Ishikawa (cell line): Measurements from ENCODE around the gene ZNF280D.

ENCODE experiments used
- CEBPB ChIP-seq: IDR thresholded peaks from 2 replicates; pipeline ENCODE4 v1.6.1; 2012
- CREB1 ChIP-seq: IDR thresholded peaks from 2 replicates; pipeline ENCODE4 v1.6.1; 2012; ENCODE audit warnings: low read depth
- EGR1 ChIP-seq: IDR thresholded peaks from 2 replicates; pipeline ENCODE4 v1.6.1; 2012
- EP300 ChIP-seq: IDR thresholded peaks from 2 replicates; pipeline ENCODE4 v1.6.1; 2012; ENCODE audit warnings: borderline replicate concordance
- FOXM1 ChIP-seq: IDR thresholded peaks from 2 replicates; pipeline ENCODE4 v1.6.1; 2012; ENCODE audit warnings: low read depth, borderline replicate concordance
- NFIC ChIP-seq: IDR thresholded peaks from 2 replicates; pipeline ENCODE4 v1.6.1; 2012
- RAD21 ChIP-seq: IDR thresholded peaks from 2 replicates; pipeline ENCODE4 v1.6.1; 2012; ENCODE audit warnings: low read depth
- TAF1 ChIP-seq: IDR thresholded peaks from 2 replicates; pipeline ENCODE4 v1.6.1; 2012; ENCODE audit warnings: low read depth, mild to moderate bottlenecking
- TCF12 ChIP-seq: IDR thresholded peaks from 2 replicates; pipeline ENCODE4 v1.6.1; 2012; ENCODE audit warnings: low read depth
- TEAD4 ChIP-seq: IDR thresholded peaks from 2 replicates; pipeline ENCODE4 v1.6.1; 2012
- YY1 ChIP-seq: IDR thresholded peaks from 2 replicates; pipeline ENCODE4 v1.6.1; 2012; ENCODE audit warnings: low read depth
- ZBTB7A ChIP-seq: IDR thresholded peaks from 2 replicates; pipeline ENCODE4 v1.6.1; 2012; ENCODE audit warnings: low read depth
- TF ChIP-seq, protein P1 (sequence below): IDR thresholded peaks from 2 replicates; pipeline ENCODE4 v1.6.1; 2012; ENCODE audit warnings: low read depth, mild to moderate bottlenecking
- TF ChIP-seq, protein P2 (sequence below): IDR thresholded peaks from 2 replicates; pipeline ENCODE4 v1.6.1; 2012
- TF ChIP-seq, protein P3 (sequence below): IDR thresholded peaks from 2 replicates; pipeline ENCODE4 v1.6.1; 2012

The ZNF280D gene

GRCh38 chr15:56734013-56734635 is 815 bp upstream of the ZNF280D start:
- no peak for TF ChIP-seq CEBPB
- no peak for TF ChIP-seq TEAD4
- no peak for TF ChIP-seq YY1

DNA sequence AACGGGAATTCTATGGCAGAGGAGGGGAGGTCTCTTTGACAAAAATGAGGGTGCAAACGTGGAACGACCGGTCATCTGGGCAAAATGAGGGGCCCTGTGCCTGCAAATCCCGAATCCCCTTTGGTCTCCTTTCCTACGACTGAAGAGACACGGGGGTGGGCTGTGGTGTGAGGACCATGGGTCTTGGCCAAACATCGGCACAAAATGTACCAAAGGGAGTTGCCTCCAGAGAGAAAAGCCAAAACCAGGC is 498 bp downstream of the ZNF280D start:
- TF ChIP-seq, protein P1, sequence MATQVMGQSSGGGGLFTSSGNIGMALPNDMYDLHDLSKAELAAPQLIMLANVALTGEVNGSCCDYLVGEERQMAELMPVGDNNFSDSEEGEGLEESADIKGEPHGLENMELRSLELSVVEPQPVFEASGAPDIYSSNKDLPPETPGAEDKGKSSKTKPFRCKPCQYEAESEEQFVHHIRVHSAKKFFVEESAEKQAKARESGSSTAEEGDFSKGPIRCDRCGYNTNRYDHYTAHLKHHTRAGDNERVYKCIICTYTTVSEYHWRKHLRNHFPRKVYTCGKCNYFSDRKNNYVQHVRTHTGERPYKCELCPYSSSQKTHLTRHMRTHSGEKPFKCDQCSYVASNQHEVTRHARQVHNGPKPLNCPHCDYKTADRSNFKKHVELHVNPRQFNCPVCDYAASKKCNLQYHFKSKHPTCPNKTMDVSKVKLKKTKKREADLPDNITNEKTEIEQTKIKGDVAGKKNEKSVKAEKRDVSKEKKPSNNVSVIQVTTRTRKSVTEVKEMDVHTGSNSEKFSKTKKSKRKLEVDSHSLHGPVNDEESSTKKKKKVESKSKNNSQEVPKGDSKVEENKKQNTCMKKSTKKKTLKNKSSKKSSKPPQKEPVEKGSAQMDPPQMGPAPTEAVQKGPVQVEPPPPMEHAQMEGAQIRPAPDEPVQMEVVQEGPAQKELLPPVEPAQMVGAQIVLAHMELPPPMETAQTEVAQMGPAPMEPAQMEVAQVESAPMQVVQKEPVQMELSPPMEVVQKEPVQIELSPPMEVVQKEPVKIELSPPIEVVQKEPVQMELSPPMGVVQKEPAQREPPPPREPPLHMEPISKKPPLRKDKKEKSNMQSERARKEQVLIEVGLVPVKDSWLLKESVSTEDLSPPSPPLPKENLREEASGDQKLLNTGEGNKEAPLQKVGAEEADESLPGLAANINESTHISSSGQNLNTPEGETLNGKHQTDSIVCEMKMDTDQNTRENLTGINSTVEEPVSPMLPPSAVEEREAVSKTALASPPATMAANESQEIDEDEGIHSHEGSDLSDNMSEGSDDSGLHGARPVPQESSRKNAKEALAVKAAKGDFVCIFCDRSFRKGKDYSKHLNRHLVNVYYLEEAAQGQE: no peak
- TF ChIP-seq YY1 (no peak), NFIC (no peak), CREB1 (no peak), TAF1 (no peak), TCF12 (no peak), ZBTB7A (no peak), FOXM1 (no peak), TEAD4 (no peak), CEBPB (no peak), EGR1 (no peak), RAD21 (no peak), EP300 (no peak)
- TF ChIP-seq, protein P2, sequence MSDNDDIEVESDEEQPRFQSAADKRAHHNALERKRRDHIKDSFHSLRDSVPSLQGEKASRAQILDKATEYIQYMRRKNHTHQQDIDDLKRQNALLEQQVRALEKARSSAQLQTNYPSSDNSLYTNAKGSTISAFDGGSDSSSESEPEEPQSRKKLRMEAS: no peak
- TF ChIP-seq, protein P3, sequence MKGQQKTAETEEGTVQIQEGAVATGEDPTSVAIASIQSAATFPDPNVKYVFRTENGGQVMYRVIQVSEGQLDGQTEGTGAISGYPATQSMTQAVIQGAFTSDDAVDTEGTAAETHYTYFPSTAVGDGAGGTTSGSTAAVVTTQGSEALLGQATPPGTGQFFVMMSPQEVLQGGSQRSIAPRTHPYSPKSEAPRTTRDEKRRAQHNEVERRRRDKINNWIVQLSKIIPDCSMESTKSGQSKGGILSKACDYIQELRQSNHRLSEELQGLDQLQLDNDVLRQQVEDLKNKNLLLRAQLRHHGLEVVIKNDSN: no peak

DNA sequence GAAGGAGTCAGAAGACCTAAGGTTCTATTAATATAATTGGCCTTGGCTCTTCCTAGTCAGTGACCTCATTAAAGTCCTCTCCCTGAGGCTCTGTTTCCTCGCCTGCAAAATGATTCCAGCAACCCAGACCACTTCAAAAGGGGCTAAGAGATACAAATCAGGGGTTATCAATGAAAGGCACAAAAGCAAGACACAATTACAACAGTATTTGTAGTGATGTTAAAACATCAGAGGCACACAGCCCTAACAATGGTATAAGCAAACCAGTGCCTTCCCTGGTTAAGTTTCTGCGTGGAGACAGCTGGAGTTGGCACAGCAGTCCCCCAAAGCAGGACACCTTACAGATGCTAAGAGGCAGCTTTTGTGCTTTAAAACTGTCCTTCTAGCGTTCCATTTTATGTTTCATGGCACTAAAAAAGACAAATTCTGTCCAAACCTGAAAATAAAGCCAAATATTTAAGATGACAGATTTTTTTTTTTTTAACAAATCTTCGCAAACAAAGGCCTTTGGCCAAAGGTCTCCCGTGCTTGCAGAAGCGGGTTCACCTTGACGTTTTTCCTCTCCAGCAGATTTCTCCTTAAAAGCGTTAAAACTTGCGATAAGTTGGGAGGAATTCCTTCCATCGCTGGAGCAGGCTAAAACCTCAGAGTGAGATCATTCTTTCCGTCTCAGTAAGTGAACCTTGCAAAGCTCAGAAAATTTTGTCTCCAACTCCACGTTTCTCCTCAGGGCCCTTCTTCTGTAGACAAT is 999 bp downstream of the ZNF280D start:
- TF ChIP-seq CREB1: no peak
- TF ChIP-seq, protein P2: no peak; the same call in 1 of the 2 replicates
- TF ChIP-seq, protein P1: no peak
- no peak for TF ChIP-seq TAF1
- TF ChIP-seq EGR1: no peak
- TF ChIP-seq FOXM1: no peak

DNA sequence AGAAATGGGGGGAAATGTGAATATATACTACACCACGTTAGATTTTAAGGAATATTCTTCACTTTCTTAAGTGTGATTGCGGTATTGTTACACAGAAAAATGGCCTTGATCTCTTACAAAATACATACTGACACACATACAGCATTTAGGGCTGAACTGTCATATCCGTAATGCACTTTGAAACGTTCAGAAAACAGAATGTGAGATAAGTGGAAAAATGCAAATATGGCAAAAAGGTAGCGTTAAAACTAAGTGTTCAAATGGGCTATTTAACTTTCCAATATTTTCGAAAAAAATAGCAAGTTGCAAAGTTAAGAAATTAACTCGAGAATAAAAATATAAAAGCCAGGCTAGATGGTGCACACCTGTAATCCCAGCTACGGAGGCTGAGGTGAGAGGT is 1.8 kb downstream of the ZNF280D start:
- TF ChIP-seq TAF1 (no peak), ZBTB7A (no peak), NFIC (no peak), CREB1 (no peak), RAD21 (no peak), TCF12 (no peak), EP300 (no peak), EGR1 (no peak), TEAD4 (no peak)
- TF ChIP-seq, protein P1: no peak

DNA sequence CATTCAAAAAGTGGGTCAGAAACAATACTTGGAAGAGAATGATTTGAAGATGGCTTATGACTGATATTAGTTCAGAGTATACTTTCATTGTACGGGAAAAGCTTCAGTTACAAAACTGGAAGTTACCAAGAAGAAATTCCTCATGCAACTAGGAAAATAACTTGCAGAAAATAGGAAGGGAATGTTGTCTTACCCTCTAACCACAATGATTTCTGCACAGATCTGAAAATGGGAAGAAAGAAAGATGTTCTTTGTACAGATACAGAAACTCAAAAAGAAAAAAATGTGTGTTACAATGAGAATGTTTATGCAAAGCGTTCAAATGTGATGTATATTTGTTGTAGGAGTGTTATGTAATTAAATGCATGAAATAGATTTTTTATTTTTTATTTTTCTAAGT is 3.7 kb downstream of the ZNF280D start:
- TF ChIP-seq TAF1 (no peak), CREB1 (no peak), FOXM1 (no peak), RAD21 (no peak), NFIC (no peak), EGR1 (no peak), ZBTB7A (no peak), EP300 (no peak), YY1 (no peak), TEAD4 (no peak), CEBPB (no peak), TCF12 (no peak)
- TF ChIP-seq, protein P3: no peak
- TF ChIP-seq, protein P1: no peak
- TF ChIP-seq, protein P2: no peak
